Activated naive CD8-positive, alpha-beta T cell treated with anti-CD3 and anti-CD28 coated beads, Interleukin-2, amount 50 U/mL, for 24 hours (primary cell): ENCODE data around the gene PGAM2.

Source experiments
- ATAC-seq: fragments of 150-1000 bp; cut with Tn5 transposase; one replicate; pipeline ENCODE4 v1.10.0; 2021
- DNase-seq: peaks from one replicate; pipeline ENCODE4 v3.0.0; 2021
- H3K27ac Mint-ChIP-seq: one replicate; pipeline ENCODE4 v1.8.0; 2021; ENCODE audit warnings: mild to moderate bottlenecking, mixed read lengths
- H3K27me3 Mint-ChIP-seq: one replicate; pipeline ENCODE4 v1.8.0; 2021; ENCODE audit warnings: mixed read lengths
- H3K36me3 Mint-ChIP-seq: one replicate; pipeline ENCODE4 v1.8.0; 2021; ENCODE audit warnings: low read depth, mixed read lengths
- H3K4me1 Mint-ChIP-seq: one replicate; pipeline ENCODE4 v1.8.0; 2021; ENCODE audit warnings: mixed read lengths
- H3K4me3 Mint-ChIP-seq: one replicate; pipeline ENCODE4 v1.8.0; 2021; ENCODE audit warnings: mild to moderate bottlenecking, moderate library complexity, mixed read lengths
- H3K9me3 Mint-ChIP-seq: one replicate; pipeline ENCODE4 v1.8.0; 2021; ENCODE audit warnings: mixed read lengths

The PGAM2 gene

DNA sequence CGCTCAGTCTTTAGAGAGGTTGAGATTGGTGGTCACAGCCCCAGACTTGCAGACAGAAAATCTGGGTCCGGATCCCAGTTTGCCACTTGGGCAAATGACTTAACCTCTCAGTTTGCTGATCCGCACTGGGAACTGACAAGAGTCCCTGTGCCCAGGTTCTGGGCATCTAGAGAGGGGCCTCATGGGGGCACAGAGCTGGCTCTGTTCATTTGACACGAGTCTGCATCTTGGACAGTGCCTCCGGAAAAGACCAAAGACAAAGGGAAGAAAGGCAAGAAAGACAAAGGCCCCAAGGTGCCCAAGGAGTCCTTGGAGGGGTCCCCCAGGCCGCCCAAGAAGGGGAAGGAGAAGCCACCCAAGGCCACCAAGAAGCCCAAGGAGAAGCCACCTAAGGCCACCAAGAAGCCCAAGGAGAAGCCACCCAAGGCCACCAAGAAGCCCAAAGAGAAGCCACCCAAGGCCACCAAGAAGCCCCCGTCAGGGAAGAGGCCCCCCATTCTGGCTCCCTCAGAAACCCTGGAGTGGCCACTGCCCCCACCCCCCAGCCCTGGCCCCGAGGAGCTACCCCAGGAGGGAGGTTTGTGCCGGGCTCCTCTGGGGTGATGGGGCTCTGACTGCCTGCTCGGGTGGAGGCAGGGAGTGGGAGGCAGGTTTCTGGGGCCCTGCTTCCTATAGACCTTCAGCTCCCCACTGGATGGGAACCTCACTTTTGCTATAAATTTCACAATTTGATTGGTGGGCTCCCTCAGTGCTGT, 41.1 kb upstream of the PGAM2 start:
- Mint-ChIP-seq H3K9me3 (no peaks in the 10 kb centered on the region), H3K27me3 (peaks cover 6% of the 10 kb centered on the region), H3K36me3 (no peaks in the 10 kb centered on the region), H3K27ac (no peak overlapping the region), H3K4me1 (peaks cover 17% of the 10 kb centered on the region), H3K4me3 (no peak overlapping the region)
- no peak for ATAC-seq
- DNase-seq = no peak

DNA sequence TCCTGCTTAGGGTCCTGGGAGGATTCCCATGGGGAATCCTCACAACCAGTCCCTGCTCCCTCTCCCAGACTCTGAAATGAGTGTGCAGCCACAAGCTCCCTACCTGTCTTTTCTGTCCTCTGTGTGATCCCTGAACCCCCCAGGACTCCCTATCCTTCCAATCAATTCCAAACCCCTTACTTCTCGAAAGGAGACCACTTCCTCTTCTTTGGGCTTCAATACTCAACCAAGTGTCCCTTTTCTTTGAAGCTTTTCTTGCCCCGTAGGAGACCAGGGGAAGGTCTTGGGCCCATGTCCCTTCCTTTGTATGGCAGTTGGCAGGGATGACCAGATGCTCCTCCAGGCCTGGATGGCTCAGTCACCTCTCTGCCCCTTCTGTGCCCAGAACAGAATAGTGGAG, 40.5 kb upstream of the PGAM2 start:
- H3K27me3 Mint-ChIP-seq = peaks cover 6% of the 10 kb centered on the region
- no peak overlapping the region for H3K27ac Mint-ChIP-seq
- no peaks in the 10 kb centered on the region for H3K36me3 Mint-ChIP-seq
- no peaks in the 10 kb centered on the region for H3K9me3 Mint-ChIP-seq
- H3K4me1 Mint-ChIP-seq = peaks cover 17% of the 10 kb centered on the region
- H3K4me3 Mint-ChIP-seq = peak overlapping the region; percentile 81
- no peak for DNase-seq
- no peak for ATAC-seq

DNA sequence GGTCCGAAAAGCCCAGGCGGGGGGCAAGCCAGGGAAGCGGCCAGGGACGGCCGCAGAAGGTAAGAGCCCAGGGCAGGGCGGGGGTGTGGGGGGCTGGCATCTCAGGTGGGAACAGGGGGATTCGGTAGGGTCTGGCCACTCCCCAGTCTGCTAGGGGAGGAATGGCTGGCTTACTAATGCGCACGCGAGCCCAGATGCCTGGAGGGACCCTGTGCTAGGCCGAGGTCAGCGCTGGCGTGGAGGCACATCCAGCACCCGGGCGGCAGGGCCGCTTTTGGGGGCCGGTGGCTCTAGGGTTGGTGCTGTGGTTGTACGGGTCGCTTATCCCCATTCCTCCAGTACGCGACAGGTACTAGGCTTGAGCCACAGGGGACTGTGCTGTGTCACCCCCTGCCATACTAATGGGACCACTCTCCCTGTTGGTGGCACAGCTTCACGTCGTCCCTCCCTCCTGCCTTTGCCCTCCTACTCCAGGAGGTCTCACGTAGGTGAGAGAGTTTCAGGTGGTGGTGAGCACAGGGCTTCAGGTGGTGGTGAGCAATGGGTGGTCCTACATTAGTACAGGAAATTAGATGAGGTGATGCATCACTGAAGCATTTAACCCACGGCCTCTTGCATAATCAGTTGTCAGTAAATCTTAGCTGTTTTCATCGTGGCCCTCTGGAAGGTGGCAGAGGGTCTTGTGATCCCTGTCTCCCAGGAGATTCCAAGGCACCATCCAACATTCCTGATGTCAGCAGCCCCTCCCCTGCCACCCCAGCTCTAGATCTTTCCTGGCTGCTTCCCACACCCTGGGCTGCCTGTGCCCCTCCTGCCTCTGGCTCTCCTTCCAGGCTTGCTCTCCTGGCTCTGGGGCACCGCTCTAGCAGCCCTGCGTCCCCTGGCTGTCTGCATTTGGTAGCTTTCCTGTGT, 39.7 kb upstream of the PGAM2 start:
- no peak for DNase-seq
- H3K27me3 Mint-ChIP-seq = peaks cover 6% of the 10 kb centered on the region
- peak; percentile 42 for ATAC-seq
- no peaks in the 10 kb centered on the region for H3K9me3 Mint-ChIP-seq
- peaks cover 20% of the 10 kb centered on the region for H3K4me1 Mint-ChIP-seq
- peak overlapping the region; percentile 81 for H3K4me3 Mint-ChIP-seq
- H3K27ac Mint-ChIP-seq = peak overlapping the region; percentile 52
- H3K36me3 Mint-ChIP-seq = no peaks in the 10 kb centered on the region

DNA sequence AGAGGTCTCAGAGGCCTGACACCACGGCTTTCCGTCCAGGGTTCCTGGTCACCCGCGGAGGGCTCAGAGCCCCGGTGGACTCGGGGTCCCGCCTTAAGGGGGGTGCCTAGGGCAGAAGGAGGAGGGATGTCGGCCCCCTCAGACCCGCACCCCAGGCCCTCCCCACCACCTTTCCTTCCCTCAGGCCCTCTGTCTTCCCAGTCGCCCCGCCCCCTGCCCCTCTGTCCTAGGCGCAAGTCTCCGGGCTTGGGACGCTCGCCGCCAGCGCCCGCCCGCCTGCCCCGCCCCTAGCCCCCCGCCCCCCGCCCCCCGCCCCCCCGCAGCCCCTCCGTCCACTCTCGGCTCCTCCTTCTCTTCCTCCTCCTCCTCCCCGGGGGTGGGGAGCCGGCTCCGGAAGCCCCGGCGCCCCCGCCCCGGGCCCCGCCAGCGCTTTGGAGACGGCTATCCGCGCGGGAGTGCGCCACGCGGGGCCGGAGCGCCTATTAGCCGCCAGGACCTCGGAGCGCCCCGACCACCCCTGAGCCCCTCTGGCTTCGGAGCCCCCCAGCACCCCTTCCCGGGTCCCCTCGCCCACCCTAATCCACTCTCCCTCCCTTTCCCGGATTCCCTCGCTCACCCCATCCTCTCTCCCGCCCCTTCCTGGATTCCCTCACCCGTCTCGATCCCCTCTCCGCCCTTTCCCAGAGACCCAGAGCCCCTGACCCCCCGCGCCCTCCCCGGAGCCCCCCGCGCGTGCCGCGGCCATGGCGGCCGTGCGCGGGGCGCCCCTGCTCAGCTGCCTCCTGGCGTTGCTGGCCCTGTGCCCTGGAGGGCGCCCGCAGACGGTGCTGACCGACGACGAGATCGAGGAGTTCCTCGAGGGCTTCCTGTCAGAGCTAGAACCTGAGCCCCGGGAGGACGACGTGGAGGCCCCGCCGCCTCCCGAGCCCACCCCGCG, 38.8 kb upstream of the PGAM2 start, which contains the start of gene AEBP1:
Gene AEBP1 (plus strand): TSS at position 423 of the 937 bp plus-strand sequence. CDS start 321 bp downstream, at position 744.
- Mint-ChIP-seq H3K27me3 (peaks cover 6% of the 10 kb centered on the region), H3K9me3 (no peaks in the 10 kb centered on the region), H3K27ac (peak within 1 kb of the TSS; percentile 52), H3K36me3 (no peaks in the 10 kb centered on the region), H3K4me1 (peaks cover 22% of the 10 kb centered on the region), H3K4me3 (peak within 1 kb of the TSS; percentile 81)
- peak; percentile 43 for DNase-seq
- peak; percentile 53 for ATAC-seq

DNA sequence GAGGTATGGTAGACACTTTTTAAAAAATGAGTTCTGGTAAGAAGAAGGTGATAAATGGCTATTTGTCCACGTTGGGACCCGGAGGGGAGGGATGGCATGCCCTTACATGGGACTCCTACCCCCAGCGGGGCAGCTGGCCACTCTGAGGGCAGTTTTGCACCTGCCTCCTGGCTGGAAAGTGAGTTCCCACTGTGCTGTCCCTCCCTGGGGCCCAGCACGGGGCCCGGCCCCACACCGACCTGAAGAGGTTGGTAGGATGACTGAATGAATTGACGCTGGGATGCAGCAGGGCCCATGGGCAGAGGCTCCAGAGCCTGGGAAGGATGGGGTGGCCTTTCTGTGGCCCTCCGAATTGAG, 38.2 kb upstream of the PGAM2 start:
- Mint-ChIP-seq H3K4me1 (peaks cover 23% of the 10 kb centered on the region), H3K27me3 (peaks cover 6% of the 10 kb centered on the region)

DNA sequence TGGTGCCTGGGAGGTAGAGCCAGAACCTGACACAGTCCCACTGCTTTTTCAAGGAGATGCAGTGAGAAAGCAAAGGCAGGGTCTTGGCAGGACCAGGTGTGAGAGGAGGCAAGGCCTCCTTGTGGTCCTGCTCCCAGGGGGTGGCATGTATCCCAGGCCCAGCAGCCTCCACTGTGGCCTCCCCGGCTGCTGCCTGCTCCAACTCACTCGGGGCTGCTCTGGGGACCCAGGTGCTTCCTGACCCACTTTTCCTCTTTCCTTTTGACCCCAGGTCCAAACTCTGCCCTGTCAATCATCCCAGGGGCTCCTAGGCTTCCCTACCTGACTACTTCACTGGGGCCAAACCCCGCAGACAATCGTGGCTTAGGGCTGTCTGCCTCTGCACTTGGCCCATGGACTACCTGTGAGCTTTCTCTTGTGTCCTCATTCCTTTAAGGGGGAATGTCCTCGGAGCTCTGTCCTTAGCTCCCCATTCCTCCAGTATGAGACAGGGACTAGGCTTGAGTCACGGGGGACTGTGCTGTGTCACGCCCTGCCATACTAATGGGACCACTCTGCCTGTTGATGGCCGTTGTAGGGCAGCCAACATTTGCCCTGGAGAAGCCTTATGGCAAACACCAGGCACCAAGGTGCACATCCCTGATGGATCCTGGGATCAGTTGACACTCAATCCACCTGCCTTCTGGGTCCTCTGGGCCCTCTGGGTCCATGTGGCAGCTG, 37.6 kb upstream of the PGAM2 start:
- H3K27ac Mint-ChIP-seq = peak overlapping the region; percentile 35
- no peaks in the 10 kb centered on the region for H3K36me3 Mint-ChIP-seq
- ATAC-seq = no peak
- peaks cover 25% of the 10 kb centered on the region for H3K4me1 Mint-ChIP-seq
- H3K27me3 Mint-ChIP-seq = peaks cover 6% of the 10 kb centered on the region
- DNase-seq = no peak
- H3K9me3 Mint-ChIP-seq = no peaks in the 10 kb centered on the region
- H3K4me3 Mint-ChIP-seq = peak overlapping the region; percentile 51

More for the DNA sequence above, 38.2 kb upstream of the PGAM2 start:
- DNase-seq = no peak
- Mint-ChIP-seq H3K36me3 (no peaks in the 10 kb centered on the region), H3K4me3 (peak overlapping the region; percentile 51), H3K9me3 (no peaks in the 10 kb centered on the region), H3K27ac (peak overlapping the region; percentile 35)
- no peak for ATAC-seq

DNA sequence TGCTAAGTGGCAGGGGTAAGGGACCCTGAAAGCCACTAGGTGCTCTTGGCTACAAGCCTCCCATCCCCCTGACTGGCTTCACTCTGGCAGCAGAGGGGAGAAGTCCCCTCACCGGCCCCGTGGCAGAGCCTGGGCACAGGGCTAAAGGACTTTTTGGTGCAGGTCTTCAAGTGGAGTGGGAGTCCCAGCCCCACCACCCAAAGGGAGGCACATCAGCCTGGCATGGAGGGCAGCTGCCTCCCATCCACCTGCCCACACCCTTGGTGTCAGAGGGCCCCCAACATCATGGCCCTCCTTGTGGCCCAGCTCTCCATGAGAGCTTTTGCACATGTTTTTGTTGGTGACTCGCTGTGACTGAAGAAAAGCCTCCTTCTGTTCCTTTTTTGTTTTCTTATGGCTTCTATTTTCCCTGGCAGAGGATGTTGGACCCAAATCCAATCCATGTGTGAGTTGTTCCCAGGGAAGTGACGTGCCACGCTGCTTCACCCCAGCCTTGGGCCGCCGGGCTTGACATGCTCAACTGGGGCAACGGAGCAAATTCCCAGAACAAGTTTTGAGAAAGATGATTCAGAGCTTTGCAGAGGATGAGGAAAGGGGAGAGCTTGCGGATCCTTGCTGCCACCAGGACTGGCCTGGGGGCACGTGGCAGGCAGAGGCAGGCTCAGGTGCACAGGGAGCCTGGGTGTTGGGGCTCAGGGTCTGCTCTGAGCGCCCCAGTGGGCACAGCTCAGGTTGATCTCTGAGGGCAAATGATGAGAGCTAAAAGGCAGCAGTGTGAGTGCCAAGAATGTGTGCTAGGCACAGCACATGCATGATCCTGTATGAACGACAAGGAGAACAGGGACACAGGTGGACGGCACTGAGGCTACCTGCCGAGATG, 36.8 kb upstream of the PGAM2 start:
- no peak for DNase-seq
- H3K4me1 Mint-ChIP-seq = peaks cover 32% of the 10 kb centered on the region
- no peaks in the 10 kb centered on the region for H3K9me3 Mint-ChIP-seq
- ATAC-seq = no peak
- no peak overlapping the region for H3K27ac Mint-ChIP-seq
- peaks cover 6% of the 10 kb centered on the region for H3K27me3 Mint-ChIP-seq
- peak overlapping the region; percentile 25 for H3K4me3 Mint-ChIP-seq
- H3K36me3 Mint-ChIP-seq = no peaks in the 10 kb centered on the region

DNA sequence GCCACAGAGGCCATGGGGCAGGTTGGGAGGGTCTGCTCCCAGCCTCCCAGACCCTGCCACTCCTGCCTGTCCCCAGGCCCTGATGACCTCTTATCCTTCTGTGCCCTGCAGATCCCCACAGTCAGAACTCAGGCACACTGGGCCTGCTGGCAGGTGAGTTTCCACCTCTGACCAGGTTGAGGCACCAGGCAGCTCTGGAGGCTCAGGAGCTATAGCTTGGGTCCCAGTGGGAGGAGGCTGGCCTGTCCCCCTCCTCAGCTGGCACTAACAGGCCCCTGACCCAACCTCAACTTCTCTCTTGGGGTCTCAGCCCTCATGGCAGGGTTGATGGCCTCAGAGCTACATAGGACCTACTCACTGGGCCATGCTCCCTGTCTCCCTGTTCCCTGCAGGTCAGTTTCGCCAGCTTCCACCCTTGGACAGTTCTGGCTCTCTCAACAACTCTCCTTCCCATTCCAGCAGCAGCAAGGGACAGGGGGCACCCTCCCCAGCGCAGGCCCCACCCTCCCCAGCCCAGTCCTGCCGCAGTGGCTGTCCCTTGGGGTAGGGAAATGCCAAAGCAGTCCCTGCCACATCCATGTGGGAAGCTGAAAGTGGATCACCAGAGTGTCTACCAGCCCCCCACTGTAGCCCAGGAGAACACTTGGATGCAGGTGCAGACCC, 36.1 kb upstream of the PGAM2 start:
- no peaks in the 10 kb centered on the region for H3K9me3 Mint-ChIP-seq
- DNase-seq (no peak), ATAC-seq (no peak)
- no peaks in the 10 kb centered on the region for H3K36me3 Mint-ChIP-seq
- H3K27ac Mint-ChIP-seq = no peak overlapping the region
- no peak overlapping the region for H3K4me3 Mint-ChIP-seq
- peaks cover 40% of the 10 kb centered on the region for H3K4me1 Mint-ChIP-seq
- H3K27me3 Mint-ChIP-seq = peaks cover 6% of the 10 kb centered on the region

DNA sequence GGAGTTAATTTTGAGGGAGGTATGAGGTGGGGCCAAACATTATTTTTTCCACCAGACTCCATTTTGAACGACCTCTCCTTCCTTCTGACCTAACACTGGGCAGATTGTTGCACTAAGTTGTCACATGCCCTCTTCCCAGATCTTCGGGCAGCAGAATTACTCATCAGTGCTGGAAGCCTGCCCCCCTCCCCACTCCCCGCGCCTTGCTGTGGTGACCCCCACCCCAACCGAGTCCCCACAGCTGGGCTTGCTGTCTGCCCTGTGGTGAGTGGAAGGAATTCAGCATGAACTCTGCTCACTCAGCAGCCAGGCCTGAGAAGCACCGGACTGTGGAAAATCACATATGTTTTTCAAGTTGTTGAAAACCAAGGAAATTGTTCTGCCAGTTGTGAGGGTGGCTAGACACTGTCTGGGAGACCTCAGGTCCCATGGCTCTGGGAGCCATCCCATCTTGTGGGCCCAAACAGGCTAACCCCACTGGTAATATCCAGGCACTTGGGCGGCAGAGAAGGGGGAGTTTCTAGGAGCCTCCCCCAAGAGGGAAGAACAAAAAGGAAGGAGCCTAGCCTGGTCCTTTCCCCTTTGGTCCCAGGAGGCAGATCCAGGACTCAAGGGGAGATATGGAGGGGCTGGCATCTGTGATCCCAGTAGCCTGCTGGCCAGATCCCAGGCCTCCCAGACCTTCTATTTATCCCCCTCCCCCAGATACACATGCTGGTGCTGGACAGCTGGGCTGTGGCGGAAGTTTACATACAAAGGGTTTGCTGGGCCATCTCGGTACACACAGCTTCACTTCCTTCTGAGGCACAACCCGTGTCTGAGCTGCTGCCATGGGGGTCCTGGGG, 35.3 kb upstream of the PGAM2 start:
- ATAC-seq (no peak), DNase-seq (no peak)
- peaks cover 6% of the 10 kb centered on the region for H3K27me3 Mint-ChIP-seq
- H3K27ac Mint-ChIP-seq = no peak overlapping the region
- H3K4me1 Mint-ChIP-seq = peaks cover 33% of the 10 kb centered on the region
- H3K36me3 Mint-ChIP-seq = no peaks in the 10 kb centered on the region
- H3K4me3 Mint-ChIP-seq = no peak overlapping the region
- H3K9me3 Mint-ChIP-seq = no peaks in the 10 kb centered on the region

DNA sequence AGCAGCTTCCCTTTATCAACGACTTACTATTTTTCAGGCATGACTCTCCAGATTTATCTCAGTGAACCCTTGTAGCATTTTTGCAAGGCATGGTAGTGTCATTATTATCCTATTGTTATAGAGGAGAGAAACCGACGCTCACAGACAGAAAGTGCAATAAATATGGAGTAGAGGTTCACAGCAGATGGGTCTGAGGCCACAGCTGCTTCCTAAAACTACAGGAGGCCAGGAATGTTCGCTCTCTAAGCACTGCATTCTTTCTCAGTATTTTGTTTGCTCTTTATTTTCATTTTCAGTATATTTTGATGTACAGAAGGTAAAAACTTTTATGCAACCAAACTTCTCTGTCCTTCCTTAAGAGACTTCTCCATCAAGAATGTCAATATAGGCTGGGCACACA, 34.3 kb upstream of the PGAM2 start:
- H3K4me3 Mint-ChIP-seq = no peak overlapping the region
- peaks cover 28% of the 10 kb centered on the region for H3K4me1 Mint-ChIP-seq
- H3K27ac Mint-ChIP-seq = no peak overlapping the region
- ATAC-seq (no peak), DNase-seq (no peak)
- no peaks in the 10 kb centered on the region for H3K36me3 Mint-ChIP-seq
- peaks cover 6% of the 10 kb centered on the region for H3K27me3 Mint-ChIP-seq
- H3K9me3 Mint-ChIP-seq = no peaks in the 10 kb centered on the region

DNA sequence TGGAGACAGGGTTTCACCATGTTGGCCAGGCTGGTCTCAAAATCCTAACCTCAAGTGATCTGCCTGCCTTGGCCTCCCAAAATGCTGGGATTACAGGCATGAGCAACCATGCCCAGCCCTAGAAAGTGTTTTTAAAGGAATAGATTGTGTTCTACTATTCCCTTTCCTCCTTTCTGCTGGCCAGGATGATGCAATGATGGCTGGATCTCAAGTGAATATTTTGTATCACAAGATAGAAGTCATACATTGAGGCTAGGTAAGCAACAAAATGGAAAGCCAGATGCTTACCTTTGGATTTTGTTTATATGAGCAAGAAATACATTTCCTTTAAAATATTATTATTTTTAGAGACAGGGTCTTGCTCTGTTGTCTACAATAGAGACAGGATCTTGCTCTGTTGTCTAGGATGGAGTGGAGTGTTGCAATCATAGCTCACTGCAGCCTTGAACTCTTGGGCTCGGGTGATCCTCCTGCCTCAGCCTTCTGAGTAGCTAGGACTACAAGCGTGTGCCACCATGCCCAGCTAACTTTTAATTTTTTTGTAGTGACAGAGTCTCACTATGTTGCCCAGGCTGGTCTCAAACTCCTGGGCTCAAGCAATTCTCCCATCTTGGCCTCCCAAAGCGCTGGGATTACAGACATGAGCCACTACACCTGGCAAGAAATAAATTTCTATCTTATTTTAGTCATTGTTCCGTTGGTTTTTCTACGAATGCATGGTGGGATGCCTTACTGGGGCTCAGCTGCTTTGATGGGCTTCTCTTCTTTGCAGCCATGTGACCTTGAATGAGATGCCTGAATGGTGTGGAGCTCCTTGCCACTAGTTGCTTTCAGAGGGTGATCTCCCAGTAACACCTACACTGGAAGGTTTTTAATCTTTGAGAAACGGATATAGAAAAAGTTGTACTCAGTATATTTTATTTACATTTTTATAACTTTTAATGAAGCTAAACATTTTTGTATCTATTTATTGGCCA, 33.0 kb upstream of the PGAM2 start:
- Mint-ChIP-seq H3K9me3 (no peaks in the 10 kb centered on the region), H3K4me3 (no peak overlapping the region), H3K4me1 (peaks cover 28% of the 10 kb centered on the region), H3K36me3 (no peaks in the 10 kb centered on the region), H3K27ac (no peak overlapping the region), H3K27me3 (peaks cover 4% of the 10 kb centered on the region)
- DNase-seq (no peak), ATAC-seq (no peak)
